ENCODE results near the gene MIEF1.

Gene MIEF1

GRCh38 chr22:39556970-39557841 lies 55.1 kb downstream of the MIEF1 start:
- DNase-seq = peak in 29 of 58 donors; percentile 4 to 60 (median 26)

- DNase-seq = no peak
These were observed 56.2 kb downstream of the MIEF1 start for GRCh38 chr22:39558254-39558727.

- peak in 1 of 58 donors; percentile 6 for DNase-seq
These were observed 56.9 kb downstream of the MIEF1 start for GRCh38 chr22:39558950-39559349.

GRCh38 chr22:39559456-39560105 lies 57.5 kb downstream of the MIEF1 start:
- DNase-seq = no peak

GRCh38 chr22:39560127-39560526 lies 58.0 kb downstream of the MIEF1 start:
- DNase-seq = no peak

GRCh38 chr22:39562839-39563489 lies 60.9 kb downstream of the MIEF1 start:
- DNase-seq = no peak

GRCh38 chr22:39563571-39564428 lies 61.7 kb downstream of the MIEF1 start:
- no peak for DNase-seq

GRCh38 chr22:39565414-39565944 lies 63.4 kb downstream of the MIEF1 start:
- DNase-seq = no peak

- DNase-seq = no peak
These were observed 65.3 kb downstream of the MIEF1 start for GRCh38 chr22:39567135-39567946.

Measured in anterior cingulate cortex (tissue), 58 donors.